CD4-positive, alpha-beta T cell treated with Interleukin-15 for 1 hour (primary cell): ENCODE data around the gene OOSP4B.
"Not testable (repeated sequence)": the region's sequence is repeated elsewhere in the genome, so short reads cannot be mapped to it uniquely, and the experiment has no call there.

Source experiments
- DNase-seq: peaks from one replicate; pipeline ENCODE4 v3.0.0-alpha.2; 2020

OOSP4B gene

GRCh38 chr11:60016881-60017280, at the start of gene OOSP4B:
OOSP4B (plus strand) TSS chr11:60017181.
- no peak for DNase-seq

GRCh38 chr11:59967677-59968394, 49.1 kb upstream of the OOSP4B start:
- no peak for DNase-seq

GRCh38 chr11:59968395-59968783, 48.6 kb upstream of the OOSP4B start:
- DNase-seq: no peak

- no peak for DNase-seq
These were observed 43.9 kb upstream of the OOSP4B start for GRCh38 chr11:59973097-59973496.

GRCh38 chr11:59981106-59981770, 35.7 kb upstream of the OOSP4B start:
- no peak for DNase-seq

- not testable (repeated sequence) for DNase-seq
These were observed 34.9 kb upstream of the OOSP4B start for GRCh38 chr11:59982037-59982436.

- DNase-seq: no peak
These were observed 33.8 kb upstream of the OOSP4B start for GRCh38 chr11:59983212-59983611.

- no peak for DNase-seq
These were observed 32.6 kb upstream of the OOSP4B start for GRCh38 chr11:59984368-59984767.

GRCh38 chr11:59990421-59990820, 26.6 kb upstream of the OOSP4B start:
- no peak for DNase-seq

- DNase-seq: no peak
These were observed 24.6 kb upstream of the OOSP4B start for GRCh38 chr11:59992425-59992824.

- no peak for DNase-seq
These were observed 19.2 kb upstream of the OOSP4B start for GRCh38 chr11:59997800-59998199.

- DNase-seq: no peak
These were observed 17.3 kb upstream of the OOSP4B start for GRCh38 chr11:59999691-60000090.

GRCh38 chr11:60003729-60004128, 13.3 kb upstream of the OOSP4B start:
- DNase-seq: no peak

- DNase-seq: no peak
These were observed 11.6 kb upstream of the OOSP4B start for GRCh38 chr11:60005360-60005759.

GRCh38 chr11:60018058-60018457, 1.1 kb downstream of the OOSP4B start:
- DNase-seq: no peak

GRCh38 chr11:60020376-60020775, 3.4 kb downstream of the OOSP4B start:
- DNase-seq: not testable (repeated sequence)

- no peak for DNase-seq
These were observed 12.1 kb downstream of the OOSP4B start for GRCh38 chr11:60029015-60029632.

- DNase-seq: no peak
These were observed 23.1 kb downstream of the OOSP4B start, which contains the start of gene OOSP2 for GRCh38 chr11:60040109-60040508. OOSP2 (plus strand) TSS chr11:60040409; CDS start chr11:60040460, 51 bp downstream.

- DNase-seq: not testable (repeated sequence)
These were observed 33.4 kb downstream of the OOSP4B start for GRCh38 chr11:60050422-60050821.

GRCh38 chr11:60050839-60051238, 33.9 kb downstream of the OOSP4B start:
- not testable (repeated sequence) for DNase-seq

GRCh38 chr11:60056349-60056969, 39.5 kb downstream of the OOSP4B start, which contains the start of gene MS4A3:
MS4A3 (plus strand) TSS chr11:60056665; CDS start chr11:60061161, 4,496 bp downstream.
- DNase-seq: no peak

- no peak for DNase-seq
These were observed 42.1 kb downstream of the OOSP4B start for GRCh38 chr11:60059052-60059451.

GRCh38 chr11:60059521-60060240, 42.7 kb downstream of the OOSP4B start:
- no peak for DNase-seq
